HG03175 (cell line): ENCODE results near the gene TRIML2.

Source experiments
- ATAC-seq: cut with Tn5 transposase; IDR thresholded peaks from one replicate; pipeline ENCODE4 v1.9.1; 2021; ENCODE audit warnings: mild to moderate bottlenecking, moderate library complexity; ENCODE audit not compliant: unreplicated experiment

TRIML2 gene

GRCh38 chr4:188109157-188109755 is at the start of gene TRIML2:
Gene TRIML2, minus strand, starts transcription at chr4:188109603. Its CDS starts 4,235 bp downstream, at chr4:188105368.
- no peak for ATAC-seq

GRCh38 chr4:188158336-188158735 is 48.9 kb upstream of the TRIML2 start:
- ATAC-seq: no peak

GRCh38 chr4:188154668-188155405 is 45.4 kb upstream of the TRIML2 start:
- no peak for ATAC-seq

GRCh38 chr4:188147776-188148175 is 38.4 kb upstream of the TRIML2 start:
- no peak for ATAC-seq

GRCh38 chr4:188147176-188147575 is 37.8 kb upstream of the TRIML2 start:
- no peak for ATAC-seq

GRCh38 chr4:188146618-188147017 is 37.2 kb upstream of the TRIML2 start:
- ATAC-seq: no peak

GRCh38 chr4:188145601-188146000 is 36.2 kb upstream of the TRIML2 start:
- ATAC-seq: no peak

GRCh38 chr4:188143731-188144130 is 34.3 kb upstream of the TRIML2 start:
- no peak for ATAC-seq

GRCh38 chr4:188139671-188140070 is 30.3 kb upstream of the TRIML2 start:
- ATAC-seq: no peak

GRCh38 chr4:188139141-188139540 is 29.7 kb upstream of the TRIML2 start, which contains the start of gene TRIML1:
Gene TRIML1, plus strand, starts transcription at chr4:188139441. Its CDS starts 118 bp downstream, at chr4:188139559.
- ATAC-seq: no peak

- ATAC-seq: no peak
Observed at GRCh38 chr4:188138227-188138626, 28.8 kb upstream of the TRIML2 start.

- no peak for ATAC-seq
Observed at GRCh38 chr4:188132232-188132631, 22.8 kb upstream of the TRIML2 start.

- ATAC-seq: no peak
Observed at GRCh38 chr4:188130355-188130754, 21.0 kb upstream of the TRIML2 start.

- no peak for ATAC-seq
Observed at GRCh38 chr4:188127214-188127874, 17.9 kb upstream of the TRIML2 start.

- no peak for ATAC-seq
Observed at GRCh38 chr4:188121530-188121929, 12.1 kb upstream of the TRIML2 start.

GRCh38 chr4:188117631-188118324 is 8.4 kb upstream of the TRIML2 start:
- ATAC-seq: no peak

- ATAC-seq: no peak
Observed at GRCh38 chr4:188113156-188113555, 3.8 kb upstream of the TRIML2 start.

- ATAC-seq: no peak
Observed at GRCh38 chr4:188111955-188112354, 2.6 kb upstream of the TRIML2 start.

- no peak for ATAC-seq
Observed at GRCh38 chr4:188110741-188111471, 1.5 kb upstream of the TRIML2 start.

GRCh38 chr4:188110036-188110435 is 633 bp upstream of the TRIML2 start:
- no peak for ATAC-seq
